Hematopoietic multipotent progenitor cell treated with erythropoietin and hydrocortisone succinate and interleukin-3 and kit ligand, for 17 days (in vitro differentiated cells): ENCODE measurements around the gene CRYL1.

Source experiments
- DNase-seq: peaks from one replicate; pipeline ENCODE4 v3.0.0-alpha.2; 2015; ENCODE audit warnings: low spot score

CRYL1 gene

GRCh38 chr13:20525601-20526544 is at the start of gene CRYL1:
Gene CRYL1, minus strand, starts transcription at chr13:20525857. Its CDS starts 63 bp downstream, at chr13:20525794.
- DNase-seq: peak; percentile 33

DNA sequence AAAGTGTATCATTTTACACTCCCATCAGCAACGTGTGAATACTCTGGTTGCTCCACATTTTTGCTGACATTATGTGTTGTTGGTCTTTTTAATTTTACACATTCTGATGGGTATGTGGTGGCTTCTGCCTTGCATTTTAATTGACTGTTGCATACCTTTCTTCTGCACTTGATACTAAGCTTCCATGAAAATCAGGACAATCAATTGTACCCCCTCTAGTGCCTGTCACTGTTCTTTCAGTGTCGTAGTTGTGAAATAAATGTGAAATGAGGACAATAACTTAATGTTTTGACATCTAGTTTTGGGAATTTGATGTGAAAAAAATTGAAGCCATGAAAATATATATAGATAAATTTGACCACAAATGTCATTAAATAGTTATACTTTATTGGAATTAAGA is 48.0 kb upstream of the CRYL1 start:
- DNase-seq: no peak

DNA sequence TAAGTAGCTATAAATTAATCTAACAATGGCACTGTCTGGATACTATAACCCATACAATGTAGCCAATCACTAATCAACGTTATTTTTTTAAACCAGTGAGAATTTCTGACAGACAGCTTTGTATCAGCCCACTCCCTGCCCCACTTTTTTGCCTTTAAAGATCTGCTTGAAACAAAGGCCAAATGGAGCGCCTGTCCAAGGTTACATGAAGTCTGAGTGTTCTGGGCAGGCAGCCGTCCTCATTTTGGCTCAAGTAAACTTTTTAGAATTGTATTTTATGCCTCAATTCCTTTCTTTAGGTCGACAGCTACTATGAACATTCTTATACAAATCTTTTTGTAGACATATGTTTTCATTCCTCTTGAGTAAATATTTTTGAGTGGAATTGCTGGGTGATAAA is 47.5 kb upstream of the CRYL1 start:
- no peak for DNase-seq

DNA sequence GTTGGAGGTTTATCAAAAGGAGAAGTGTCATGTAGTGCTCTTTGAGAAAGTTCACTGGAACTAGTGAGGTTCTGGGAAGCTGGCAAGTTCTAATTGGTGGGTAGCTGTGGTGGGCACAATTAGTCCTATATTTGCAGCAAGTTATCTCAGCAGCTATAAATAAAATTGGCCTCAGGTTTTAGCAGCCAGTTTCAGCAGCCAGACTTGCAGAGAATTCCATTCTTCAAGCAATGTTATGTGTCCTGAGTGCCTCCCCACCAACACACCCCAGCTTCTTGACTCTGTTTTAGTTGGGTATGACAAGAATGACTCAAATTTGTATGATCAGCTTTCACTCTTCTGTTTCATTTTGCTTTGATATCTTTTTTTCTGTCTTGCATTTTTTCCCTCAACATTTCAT is 46.0 kb upstream of the CRYL1 start:
- no peak for DNase-seq

DNA sequence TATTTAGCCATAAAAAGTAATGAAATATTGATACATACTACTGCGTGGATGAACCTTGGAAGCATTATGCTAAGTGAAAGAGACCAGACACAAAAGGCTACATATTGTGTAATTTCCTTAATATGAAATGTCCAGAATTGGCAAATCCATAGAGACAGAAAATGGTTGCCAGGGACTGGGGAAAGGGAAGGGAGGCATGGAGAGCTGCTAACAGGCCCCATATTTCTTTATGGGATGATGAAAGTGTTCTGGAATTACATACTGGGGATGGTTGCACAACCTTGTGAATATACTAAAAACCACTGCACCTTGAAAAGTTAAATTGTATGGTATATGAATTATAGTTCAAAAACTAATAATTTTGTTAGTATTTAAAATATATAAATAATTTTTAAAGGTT is 44.9 kb upstream of the CRYL1 start:
- DNase-seq: no peak

- DNase-seq: no peak
These were observed 42.3 kb upstream of the CRYL1 start for GRCh38 chr13:20567881-20568528.

DNA sequence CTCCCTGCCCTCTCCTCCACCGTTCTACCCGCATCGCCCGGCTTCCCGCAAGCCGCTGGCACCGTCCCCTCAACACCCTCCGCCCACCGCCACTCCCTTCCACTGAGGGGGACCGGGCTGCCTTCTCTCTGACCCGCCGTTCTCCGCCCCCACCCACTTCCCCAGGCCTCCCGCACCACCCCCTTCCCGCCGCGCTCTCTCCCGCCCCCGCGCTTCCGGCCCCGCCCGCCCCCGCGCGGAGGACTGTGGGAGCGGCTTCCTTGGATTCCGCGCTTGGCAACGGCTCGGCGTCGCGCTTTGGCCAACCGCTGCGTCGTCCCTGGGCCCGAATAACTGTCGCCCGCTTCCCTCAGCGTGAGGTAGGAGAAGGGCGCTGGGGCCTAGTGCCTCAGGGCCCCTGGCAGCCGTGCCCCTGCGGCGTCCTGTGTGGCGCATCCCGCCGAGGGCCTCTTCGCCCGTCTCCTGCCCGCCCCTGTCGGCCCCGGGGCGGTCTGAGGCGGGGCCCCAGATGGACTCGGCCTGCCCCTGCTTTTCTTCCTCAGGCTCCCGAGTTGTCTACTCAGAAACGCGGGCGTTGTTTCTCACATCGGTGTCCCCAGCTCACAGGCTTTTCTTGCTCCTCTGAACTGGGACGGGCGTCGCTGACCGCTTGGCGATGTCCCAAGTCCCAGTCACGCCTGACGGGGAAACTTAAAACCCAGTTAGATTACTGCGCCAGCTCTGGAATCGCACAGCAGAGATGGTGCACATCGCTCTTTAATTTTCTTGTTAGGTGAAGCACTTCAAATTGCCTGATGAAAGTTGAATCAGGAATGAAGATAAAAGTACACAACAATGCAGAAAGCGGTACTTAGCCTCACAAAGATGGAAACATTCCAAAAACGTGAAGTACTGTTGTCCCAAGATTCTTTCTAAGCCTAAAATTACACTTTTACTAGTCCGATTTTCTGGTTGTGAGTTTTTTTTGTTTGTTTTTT is 41.5 kb upstream of the CRYL1 start, which contains the start of gene IFT88:
Gene IFT88 (plus strand): TSS at position 260 of the 977 bp plus-strand sequence. CDS start 7,229 bp downstream, outside the sequence.
- DNase-seq: peak; percentile 68

DNA sequence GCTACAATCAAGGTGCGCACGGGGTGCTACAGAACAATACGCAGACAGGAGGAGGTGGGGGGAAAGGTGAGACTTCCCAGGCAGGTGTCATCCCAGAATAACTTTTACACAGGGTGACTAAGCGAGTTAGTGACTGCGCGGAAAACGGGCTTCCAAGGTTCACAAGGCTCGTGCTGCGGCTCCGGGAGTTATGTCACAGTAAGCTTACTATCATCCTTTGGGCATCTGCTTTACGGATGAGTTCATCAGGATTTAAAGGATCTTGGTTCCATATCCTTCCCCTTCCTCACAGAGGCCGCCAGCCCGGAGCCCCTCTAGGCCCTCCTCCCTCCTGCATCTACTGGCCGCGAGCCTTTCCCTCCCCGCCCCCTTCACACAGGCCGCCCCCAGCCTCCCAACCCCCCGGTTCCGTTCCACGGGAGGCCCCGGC is 40.8 kb upstream of the CRYL1 start:
- no peak for DNase-seq

- no peak for DNase-seq
These were observed 39.6 kb upstream of the CRYL1 start for GRCh38 chr13:20565115-20565736.

DNA sequence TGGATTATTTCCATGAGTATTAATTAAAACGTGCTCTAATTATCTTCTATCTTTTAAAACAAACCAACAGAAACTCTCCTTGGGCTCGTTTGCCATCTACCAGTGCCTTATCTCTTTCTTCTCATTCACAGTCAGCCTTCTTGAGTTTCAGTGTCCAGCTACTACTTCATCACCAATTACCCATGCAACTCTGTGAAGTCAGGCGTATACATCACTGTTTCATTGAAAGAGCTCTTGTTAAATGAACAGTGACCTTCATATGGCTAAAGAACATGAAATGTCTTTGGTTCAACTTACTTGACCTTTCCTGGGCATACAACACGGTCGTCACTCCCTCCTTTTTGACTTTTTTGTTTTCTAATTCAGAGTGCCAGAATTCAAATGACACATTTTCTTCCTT is 36.1 kb upstream of the CRYL1 start:
- DNase-seq: no peak

DNA sequence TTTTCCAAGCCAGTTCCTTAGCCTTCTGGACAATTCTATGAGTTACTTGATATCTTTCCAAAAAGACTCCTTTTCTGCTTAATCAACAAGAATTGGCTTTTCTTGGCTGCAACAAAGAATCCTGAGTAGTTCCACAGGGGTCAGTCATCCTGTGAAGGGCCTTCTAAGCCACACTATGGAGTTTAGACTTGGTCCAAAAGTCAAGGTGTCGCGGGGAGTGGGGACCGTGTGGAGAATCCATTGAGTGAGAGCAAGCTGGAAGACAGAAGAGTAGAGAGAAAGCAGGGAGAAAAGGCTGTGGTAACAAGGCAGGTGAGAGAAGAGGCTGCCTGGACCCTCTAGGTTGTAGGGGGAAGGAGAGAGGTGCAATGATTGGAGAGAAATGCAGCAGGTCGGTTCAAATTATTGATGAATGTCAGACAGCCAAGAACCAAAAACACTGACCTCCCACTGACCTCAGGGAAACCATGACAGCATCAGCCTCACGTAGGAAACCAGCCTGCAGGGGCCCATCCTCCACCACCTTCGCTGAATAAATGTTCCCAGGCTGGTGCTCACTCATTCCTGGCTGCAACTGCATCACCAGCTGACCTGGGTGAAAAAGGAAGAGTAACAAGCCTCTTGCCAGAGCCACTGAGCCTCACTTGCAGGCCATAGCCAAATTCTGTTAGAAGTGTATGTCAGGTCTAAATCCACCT is 34.2 kb upstream of the CRYL1 start:
- no peak for DNase-seq

DNA sequence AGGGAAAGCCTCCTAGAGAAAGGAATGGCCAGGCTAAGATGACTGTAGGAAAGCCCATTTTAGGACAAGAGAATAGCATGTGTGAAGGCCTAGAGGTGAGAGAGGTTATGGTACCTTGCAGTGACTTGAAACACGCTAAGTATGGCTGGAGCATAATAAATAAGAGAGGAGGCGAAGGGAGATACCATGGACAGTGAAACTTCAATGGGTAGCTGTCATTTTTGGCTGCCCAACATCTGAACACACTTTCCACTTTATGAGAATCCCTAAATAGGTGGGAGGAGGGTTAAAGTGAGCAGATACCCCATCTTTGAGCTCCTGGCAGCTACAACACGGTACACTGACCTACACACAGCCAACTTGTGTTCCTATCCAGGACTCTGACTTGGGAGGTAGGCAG is 33.3 kb upstream of the CRYL1 start:
- DNase-seq: no peak

DNA sequence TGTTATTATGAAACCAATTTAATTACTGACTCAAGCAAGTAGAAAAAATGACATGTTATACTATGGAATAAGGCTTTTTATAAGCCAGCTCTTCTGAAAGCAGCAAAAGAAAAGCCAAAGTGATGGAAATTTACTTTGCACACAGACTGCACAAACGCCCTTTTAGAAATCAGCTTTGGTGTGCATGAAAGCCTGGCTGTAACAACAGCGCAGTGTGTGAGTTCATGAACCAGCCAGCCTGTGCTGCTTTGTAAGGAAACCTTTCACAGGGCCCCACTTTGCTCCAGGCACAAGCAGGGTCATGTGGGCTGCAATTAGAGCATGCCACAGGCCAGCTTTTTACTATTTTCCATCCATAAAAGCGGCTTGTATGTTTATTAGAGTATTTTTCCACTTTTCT is 27.7 kb upstream of the CRYL1 start:
- DNase-seq: no peak

- DNase-seq: no peak
These were observed 25.1 kb upstream of the CRYL1 start for GRCh38 chr13:20550799-20551198.

- no peak for DNase-seq
These were observed 21.8 kb upstream of the CRYL1 start for GRCh38 chr13:20547479-20547908.

- no peak for DNase-seq
These were observed 20.9 kb upstream of the CRYL1 start for GRCh38 chr13:20546556-20546955.

- DNase-seq: no peak
These were observed 18.7 kb upstream of the CRYL1 start for GRCh38 chr13:20544201-20544923.

GRCh38 chr13:20536992-20537391 is 11.3 kb upstream of the CRYL1 start:
- no peak for DNase-seq

DNA sequence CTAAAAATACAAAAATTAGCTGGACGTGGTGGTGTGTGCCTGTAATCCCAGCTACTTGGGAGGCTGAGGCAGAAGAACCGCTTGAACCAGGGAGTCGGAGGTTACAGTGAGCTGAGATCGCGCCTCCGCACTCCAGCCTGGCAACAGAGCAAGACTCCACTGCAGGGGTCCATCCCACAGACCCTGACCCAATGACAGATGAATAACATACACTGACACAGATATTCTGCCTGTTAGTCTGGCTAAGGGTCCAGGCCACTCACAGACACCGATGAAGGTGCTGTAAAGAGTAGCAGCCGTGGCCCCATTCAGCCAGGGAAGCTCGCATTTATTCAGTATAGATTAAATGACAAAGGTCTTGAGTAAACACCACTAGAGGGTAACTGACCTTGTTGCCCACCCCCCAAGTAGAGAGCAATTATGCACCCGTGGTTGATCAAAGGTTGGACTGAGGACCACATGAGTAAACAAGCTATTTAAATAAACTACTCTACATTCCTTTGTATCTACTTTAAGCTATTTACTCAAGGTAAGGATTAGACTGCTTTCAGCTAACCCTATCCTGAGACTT is 8.5 kb upstream of the CRYL1 start:
- no peak for DNase-seq

DNA sequence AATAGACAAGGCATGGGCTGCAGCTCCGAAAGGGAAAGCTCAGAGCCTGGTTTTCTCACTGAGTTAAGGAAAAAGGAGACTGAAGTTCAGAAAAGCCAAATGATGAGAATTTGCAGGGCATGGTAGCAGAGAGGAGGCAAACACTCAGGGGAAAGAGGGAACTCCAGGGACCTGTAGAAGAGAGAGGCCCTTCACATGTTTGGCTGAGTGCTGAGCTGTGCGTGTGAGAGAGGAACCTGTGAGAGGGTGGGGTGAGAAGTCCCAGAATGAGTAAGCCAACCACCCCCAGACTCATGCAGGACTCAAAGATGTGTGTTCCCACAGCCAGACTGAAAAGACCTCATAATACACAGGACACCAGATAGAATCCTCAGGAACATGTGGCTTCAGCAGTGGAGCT is 2.8 kb upstream of the CRYL1 start:
- no peak for DNase-seq
